Astrocyte of the hippocampus (primary cell): ENCODE results near the gene HMCES.
"Not testable (repeated sequence)": the region's sequence is repeated elsewhere in the genome, so short reads cannot be mapped to it uniquely, and the experiment has no call there.

Source experiments
- DNase-seq: peaks from one replicate; pipeline ENCODE4 v3.0.0; 2011; ENCODE audit warnings: low read depth, low spot score

The HMCES gene

DNA sequence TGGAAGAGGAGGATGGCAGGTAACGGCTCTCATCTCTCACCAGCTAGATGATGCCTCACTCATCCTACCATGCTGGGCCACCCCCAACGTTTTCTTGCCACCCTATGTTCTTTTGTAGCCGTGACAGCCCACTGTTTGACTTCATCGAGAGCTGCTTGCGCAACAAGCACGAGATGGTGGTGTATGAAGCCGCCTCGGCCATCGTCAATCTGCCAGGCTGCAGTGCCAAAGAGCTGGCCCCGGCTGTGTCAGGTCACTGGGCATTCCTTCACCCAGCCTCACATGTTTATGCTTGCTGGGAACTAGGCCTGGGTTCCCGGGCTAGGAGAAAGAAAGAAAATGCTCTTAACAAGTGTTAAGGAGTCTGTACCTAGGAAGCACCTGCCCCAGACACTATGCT is 21.1 kb upstream of the HMCES start:
- DNase-seq, result no peak

DNA sequence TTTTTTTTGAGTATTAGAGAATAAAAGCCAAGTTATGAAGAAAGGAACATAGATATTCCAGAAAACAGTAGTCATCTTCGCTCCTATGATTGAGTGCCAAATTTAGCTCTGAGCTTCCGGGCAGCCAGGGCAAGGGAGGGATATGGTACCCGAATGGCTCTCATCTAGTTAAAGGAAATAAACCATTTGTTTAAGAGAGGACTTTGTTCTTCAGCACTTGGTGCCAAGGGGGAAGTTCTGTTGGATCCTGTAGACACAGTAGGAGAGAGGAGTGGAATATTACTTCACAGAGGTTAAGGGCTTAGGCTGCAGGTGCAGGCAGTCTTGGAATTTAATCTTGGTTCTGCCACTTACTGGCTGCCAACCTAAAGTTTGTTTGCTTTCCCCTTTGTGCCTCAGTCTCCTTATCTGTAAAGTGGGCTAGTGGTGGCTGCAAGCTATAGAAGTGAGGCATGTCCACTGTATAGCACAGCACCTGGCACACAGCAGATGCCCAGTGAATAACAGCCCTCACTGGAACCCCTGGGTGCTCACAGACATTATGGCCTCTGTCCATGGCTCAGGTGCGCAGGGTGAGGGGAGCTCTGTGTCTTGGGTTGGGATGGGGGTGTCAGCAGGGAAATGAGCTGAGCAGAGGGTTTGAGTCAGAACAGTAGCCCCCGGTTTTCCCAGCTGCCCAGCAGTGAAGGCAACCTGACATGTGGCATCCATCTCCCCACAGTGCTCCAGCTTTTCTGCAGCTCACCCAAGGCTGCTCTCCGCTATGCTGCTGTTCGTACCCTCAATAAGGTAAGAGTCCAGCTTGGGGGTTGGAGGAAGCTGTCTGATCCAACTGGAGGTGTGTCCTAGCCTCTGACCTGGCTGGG is 18.8 kb upstream of the HMCES start:
- no peak for DNase-seq

DNA sequence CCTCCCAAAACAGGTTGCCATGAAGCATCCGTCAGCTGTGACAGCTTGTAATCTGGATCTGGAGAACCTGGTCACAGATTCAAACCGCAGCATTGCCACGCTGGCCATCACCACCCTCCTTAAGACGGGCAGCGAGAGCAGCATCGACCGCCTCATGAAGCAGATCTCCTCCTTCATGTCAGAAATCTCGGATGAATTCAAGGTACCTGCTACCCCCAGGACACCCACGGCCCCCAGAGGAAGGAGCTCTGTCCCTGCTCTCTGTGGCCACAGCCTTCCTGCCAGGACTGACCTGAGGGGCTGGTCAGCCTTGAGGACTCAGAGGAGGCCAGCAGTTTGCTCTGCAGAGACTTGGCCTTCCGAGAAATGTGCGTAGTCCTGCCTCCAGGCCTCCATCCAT is 18.1 kb upstream of the HMCES start:
- DNase-seq, result no peak

DNA sequence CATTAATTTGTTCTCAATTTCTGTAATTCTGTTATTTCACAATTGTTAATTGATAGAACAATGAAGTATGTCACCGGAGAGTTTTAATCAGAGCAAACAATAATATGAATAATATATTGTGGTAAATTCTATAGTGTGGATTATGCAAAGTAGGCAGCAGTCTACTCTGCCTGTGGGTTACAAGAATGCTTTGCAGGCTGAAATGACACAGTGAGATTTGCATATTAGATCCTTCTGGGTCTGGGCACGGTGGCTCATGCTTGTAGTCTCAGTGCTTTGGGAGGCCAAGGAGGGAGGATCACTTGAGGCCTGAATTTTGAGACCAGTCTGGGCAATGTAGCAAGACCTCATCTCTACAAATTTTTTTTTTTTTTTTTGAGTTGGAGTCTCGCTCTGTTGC is 16.8 kb upstream of the HMCES start:
- no peak for DNase-seq

DNA sequence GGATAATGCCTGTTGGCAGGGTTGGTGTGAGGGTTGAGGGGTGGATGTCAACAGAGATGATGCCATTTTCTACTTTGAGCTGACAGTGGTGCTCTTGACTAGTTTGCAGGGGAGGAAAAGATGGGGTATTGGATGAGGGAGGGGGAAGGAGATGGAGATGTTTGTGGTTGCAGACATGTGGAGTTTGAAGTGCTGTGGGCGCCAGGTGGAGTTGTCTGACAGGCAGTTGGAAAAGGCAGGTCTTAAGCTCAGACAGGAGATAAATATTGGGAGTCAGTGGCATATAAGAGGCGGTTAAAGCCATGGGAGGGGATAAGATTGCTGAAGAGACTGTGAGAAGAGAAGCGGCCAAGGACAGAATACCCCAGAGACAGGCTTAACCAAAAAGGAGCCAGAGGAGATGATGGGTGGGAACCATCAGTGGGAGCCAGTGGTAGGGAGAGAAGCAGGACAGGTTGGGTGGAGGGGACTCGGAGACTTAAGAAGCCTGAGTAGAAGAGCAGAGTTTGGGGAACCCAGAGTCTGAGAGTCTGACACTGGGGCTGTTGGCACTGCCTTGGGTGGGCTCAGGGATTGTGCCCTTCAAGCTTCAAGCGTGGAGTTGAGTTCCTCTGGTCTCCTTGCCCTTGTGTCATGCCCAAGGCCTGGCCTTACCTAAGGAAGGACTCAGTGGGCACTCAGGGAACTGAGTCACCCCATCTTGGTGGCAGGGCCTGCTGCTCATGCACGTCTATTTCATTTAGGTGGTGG is 15.3 kb upstream of the HMCES start:
- DNase-seq, result no peak

DNA sequence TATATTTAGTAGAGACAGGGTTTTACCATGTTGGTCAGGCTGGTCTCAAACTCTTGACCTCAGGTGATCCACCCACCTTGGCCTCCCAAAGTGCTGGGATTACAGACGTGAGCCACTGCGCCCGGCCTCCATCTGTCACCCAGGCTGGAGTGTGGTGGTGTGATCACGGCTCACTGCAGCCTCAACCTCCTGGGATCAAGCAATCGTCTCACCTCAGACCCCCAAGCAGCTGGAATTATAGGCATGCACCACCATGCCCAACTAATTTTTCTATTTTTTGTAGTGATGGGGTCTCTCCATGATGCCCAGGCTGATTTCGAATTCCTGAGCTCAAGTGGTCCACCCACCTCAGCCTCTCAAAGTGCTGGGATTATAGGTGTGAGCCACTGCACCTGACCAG is 13.7 kb upstream of the HMCES start:
- not testable (repeated sequence) for DNase-seq

DNA sequence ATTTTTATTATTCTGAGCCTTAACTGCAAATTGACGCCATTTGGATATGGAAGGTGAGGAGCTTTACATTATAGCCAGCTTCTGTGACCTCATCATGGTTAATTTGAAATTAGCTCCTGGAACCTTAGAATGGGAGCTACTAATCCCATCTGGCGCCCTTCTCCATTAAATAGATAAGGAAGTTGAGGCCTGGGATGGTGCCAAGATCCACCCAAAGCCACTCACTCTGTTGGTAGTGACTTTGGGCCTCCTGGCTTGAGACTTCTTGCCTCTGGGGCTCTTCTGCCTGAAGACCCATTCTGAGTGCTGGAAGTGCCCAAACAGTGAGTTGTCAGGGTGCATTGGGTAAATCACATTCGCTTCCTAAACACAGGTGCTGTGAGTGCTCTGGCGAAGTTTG is 12.0 kb upstream of the HMCES start:
- no peak for DNase-seq

DNA sequence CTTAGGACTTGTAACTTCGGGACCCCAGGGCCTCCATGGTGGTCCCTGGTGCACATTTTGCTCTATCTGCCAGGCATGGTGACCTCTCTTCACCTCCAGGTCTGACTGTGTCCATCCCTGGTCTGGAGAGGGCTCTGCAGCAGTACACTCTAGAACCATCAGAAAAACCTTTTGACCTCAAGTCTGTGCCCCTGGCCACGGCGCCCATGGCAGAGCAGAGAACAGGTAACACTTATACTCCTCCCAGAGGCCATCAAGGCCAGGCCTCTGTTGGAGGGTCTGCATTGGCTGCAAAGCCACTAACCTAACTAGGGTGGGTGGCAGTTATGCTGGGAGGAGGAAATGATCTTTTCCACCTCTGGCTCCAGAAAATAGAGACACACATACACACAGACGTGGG is 10.3 kb upstream of the HMCES start:
- no peak for DNase-seq

DNA sequence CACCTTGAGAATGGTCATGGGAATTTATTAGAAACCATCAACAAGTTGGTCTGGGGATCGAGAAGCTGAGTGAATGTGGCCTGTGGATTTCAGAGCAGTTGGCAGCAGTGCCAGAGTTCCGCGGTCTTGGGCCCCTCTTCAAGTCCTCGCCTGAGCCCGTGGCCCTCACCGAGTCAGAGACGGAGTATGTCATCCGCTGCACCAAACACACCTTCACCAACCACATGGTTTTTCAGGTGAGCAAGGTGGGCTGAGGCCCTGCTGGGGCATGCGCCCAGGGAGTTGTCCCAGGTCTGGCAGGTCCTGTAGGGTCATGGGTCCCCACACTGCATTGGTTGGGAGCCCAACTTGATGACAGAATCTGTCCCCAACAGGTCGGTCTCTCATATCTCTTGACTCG is 7.0 kb upstream of the HMCES start:
- DNase-seq, result no peak

DNA sequence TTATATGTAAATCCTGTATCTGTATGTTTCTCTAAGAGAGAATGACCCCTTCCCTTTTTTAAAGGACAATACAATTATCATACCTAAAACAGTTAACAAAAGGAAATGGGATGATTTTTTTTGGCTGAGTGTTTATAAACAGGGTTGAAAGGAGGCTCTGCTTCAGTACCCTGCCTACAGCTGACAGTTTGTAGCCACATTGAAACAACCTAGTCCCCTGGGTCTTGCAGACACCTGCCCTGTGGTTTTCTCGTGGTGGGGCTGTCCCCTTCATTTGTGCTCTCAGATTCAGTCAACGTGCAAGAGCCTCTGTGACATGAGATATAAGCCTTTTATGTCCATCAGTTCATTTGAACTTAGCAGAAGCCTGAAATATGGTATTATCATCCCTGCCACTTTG is 2.3 kb upstream of the HMCES start:
- no peak for DNase-seq

DNA sequence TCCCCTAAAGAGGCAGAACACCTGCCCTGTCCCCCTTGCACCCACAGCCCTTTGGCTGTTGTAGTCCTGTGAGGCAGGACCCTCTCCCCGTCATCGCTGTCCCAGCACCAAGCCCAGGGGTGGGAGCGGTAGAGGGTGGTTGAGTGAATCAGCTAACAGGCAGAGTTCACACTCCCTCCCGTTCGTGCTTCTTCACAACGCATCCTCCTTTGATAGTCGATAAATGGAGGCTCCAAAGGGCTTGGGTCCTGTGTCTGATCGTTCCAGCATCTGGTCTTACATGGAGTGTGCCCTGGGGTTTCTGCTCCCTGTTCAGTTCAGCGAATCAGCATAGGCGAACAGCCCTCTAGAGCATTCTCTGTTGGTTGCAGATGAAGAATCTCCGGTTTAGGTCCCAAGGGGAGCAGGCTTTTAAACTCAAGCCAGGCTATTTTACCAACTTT is 820 bp upstream of the HMCES start:
- peak; percentile 11 for DNase-seq

DNA sequence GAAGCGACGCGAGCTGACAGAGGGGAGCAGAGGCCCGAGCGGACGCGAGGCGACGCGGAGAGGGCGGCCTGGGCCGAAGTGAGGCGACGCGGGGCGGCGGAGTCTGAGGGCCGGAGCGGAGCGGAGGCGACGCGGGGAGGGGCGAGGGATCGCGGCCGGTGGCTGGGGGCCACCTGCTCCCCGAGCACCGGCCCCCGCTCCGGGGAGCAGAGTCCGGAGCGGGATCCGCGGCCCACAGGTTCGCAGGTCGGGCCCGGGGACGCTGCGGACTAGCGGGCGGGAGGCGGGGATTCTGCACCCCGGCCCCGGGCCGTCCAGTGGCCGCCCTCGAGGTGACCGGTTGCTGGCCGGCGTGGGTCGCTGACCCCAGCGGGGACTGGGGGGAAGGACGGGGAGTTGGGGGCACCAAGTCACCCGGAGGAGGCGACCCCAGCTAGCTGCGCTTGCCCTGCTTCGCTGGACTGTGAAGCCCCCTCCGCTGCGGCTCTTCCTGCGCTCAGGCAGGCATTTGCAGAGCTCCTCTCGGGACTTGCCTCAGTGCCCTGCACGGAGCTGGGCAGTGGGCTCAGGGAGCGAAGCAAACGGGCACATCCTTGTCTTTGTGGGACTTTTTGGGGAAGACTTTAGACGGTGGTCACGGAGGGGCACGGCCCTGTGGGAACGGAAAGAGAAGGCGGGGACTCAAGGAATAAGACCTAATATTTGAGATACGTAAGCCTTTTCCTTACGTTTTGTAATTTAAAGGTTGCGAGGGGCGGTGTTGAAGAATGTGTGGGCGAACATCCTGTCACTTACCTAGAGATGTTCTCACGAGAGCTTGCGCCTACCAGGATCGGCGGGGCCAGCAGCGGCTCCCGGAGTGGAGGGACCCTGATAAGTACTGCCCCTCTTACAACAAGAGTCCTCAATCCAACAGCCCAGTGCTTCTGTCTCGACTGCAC is 566 bp downstream of the HMCES start:
- DNase-seq, result peak; percentile 67

DNA sequence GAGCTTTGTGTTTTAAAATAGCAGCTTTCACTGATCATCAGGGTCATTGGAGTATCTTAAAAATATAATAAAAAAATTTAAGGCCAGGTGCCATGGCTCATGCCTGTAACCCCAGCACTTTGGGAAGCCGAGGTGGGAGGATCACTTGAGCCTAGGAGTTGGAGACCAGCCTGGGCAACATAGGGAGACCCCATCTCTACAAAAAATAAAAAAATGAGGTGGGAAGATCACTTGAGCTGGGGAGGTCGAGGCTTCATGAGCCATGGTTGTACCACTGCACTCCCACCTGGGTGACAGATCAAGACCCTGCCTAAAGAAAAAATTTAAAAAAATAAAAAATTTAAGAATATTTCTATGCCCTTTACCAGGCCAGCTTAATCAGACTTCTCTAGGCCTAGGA is 1.5 kb downstream of the HMCES start:
- no peak for DNase-seq

DNA sequence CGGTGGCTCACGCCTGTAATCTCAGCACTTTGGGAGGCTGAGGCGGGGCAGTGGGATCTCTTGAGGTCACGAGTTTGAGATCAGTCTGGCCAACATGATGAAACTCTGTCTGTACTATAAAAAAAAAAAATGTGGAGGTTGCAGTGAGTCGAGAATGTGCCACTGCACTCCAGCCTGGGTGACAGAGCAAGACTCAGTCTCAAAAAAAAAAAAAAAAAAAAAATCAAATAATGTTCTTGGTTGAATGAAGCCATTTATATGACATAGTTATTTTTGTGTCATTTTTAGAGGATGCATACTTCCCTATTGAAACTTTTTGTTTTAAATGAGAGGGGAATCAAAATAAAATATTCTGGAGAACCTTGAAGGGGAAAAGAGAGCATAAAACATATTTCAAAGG is 3.1 kb downstream of the HMCES start:
- DNase-seq, result no peak

DNA sequence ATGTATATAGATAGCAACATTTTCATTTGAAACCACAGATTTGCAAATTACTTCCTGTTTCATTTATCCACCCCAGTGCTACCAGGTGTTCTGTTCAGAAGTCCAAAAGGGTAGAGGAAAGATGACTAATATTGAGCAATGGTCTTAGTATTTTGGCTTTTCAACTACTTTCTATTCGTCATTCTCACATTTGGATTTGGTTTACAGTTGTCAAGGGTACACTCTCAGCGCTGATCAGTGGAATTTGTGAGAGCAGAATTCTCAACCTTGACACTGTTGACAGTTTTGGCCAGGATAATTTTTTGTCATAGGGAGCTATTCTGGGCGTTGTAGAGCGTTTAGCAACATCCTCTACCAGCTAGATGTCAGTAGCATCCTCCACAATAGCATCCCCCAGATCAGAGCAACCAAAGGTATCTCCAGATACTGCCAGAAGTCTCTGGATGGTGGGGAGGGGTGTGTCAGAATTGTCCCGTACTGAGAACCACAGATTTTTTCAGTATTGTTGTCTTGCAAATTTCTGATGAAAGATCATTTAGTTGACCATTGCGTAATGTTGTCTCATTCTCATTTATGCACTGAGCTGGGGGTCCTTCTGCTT is 4.2 kb downstream of the HMCES start:
- peak; percentile 15 for DNase-seq

DNA sequence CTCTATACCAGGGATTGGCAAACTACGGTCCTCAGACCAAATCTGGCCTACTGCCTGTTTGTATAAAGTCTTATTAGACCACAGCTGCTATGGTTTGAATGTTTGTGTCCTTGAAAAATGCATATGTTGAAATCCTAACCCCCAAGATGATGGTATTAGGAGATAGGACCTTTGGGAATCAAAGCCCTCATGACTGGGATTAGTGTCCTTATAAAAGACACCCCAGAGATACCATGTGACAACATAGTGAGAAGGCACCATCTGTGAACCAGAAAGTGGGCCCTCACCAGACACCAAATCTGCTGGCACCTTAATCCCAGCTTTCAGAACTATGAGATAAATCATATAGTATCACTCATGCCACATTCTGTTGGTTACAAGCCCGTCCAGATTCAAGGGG is 7.4 kb downstream of the HMCES start:
- DNase-seq, result no peak

DNA sequence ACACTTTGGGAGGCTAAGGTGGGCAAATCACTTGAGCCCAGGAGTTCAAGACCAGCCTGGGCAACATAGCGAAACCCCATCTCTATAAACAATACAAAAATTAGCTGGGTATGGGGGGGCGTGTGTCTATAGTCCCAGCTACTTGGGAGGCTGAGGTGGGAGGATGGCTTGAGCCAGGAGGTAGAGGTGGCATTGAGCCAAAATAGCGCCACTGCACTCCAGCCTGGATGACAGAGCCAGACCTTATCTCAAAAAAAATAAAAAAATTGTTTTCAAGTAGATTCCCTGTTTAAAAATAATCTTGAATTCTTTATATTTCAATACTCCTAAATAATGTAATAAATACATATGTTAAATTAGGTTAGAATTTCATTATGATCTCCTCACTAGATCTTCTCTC is 9.8 kb downstream of the HMCES start:
- no peak for DNase-seq

DNA sequence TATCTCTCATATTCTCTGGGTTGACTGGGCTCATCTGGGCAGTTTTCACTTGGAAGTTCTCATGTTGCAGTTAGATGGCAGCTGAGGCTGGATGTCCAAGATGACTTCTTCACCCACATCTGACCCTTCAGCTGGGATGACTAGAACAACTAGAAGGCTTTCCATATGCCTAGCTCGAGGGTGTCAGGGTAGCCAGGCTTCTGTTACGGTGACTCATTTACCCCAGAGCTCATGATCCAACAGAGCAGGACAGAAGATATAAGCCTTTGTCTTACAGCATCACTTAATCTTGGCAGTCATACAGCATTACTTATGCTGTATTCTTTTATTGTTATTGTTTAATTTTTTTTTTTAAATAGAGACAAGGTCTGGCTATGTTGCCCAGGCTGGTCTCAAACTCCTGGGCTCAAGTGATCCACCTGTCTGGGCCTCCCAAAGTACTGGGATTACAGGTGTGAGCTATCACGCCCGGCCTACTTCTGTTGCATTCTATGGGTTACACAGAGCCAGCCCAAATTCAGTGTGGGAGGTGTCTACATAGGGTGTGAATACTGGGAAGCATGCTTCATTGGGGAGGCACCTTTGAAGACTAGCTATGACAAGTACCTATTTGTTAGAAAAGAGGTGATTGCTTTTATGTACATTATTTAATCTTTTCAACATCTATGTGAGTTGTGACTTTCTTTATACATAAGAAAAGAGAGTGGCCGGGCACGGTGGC is 10.7 kb downstream of the HMCES start:
- DNase-seq, result no peak

DNA sequence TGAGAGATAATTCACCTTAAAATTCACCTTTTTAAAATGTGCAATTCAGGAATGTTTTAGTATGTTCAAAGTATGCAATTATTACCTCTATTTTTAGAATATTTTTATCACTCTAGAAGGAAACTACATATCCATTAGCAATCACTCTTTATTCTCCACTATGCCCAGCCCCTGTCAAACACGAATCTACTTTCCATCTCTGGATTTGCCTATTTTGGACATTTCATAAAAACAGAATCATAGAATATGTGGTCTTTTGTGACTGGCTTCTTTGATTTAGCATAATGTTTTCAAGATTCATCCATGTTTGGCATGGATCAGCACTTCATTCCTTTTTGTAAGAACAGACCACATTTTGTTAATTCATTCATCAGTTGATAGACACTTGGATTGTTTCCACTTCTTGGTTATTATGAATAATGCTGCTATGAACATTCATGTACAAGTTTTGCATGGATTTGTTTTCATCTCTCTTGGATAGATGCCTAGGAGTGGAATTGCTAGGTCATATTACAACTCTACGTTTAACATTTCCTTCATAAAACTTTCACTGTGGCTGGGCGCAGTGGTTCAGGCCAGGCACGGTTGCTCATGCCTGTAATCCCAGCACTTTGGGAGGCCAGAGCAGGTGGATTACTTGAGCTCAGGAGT is 12.7 kb downstream of the HMCES start:
- DNase-seq, result no peak

DNA sequence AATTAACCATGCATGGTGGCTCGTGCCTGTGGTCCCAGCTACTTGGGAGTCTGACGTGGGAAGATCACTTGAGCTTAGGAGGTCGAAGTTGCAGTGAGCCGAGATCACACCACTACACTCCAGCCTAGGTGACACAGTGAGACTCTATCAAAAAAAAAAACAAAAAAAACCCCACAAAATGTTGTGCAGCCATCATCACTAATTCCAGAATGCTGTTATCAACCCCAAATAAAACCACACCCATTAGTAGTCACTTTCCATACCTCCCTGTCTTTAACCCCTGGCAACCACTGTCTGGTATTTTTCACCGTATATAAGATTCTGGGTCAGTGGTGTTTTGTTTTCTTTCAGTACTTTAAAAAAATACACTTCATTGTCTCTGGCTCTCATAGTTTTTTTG is 16.6 kb downstream of the HMCES start:
- DNase-seq, result no peak
